Measurements from ENCODE around the gene FMO4. TPM values are rescaled to one million over a fixed set of nuclear protein-coding genes. Genes with fewer than 3 reads are reported as not detected.
A peak's percentile ranks its signal among the peaks of the same experiment; 100 is the strongest.
"Not testable (repeated sequence)": the region's sequence is repeated elsewhere in the genome, so short reads cannot be mapped to it uniquely, and the experiment has no call there.

Gene FMO4
- 10 to 100 TPM in 3 of 4 donors, 1 to 10 TPM in 1; 5.6 to 19.8 (median 14.8) TPM for polyA plus RNA-seq (ENCODE audit: insufficient read length in 4 of 4)

DNA sequence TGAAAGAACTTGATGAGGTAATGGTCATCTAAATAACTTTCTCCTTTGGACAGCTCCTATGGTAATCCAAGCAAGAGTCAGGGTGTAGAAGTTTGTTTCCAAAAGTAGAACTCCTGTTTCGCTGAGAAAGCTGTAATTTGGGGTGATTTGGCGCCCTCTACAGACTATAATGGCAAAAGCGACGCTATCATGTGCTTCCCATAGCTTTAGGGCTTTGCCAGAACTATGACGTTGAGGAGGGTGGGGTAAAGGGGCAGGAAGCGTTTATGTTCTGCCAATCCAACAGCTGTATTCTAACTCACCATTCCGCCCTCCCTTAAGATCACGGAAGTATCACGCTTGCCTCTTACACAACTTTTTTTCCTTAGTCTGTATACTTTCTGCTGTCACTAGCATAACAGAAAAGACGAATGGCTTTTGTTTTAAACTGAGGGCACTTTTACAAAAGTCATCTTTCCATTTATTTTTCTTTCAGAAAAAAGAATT is at the start of gene FMO4:
FMO4 (plus strand) TSS at position 349 of the 486 bp plus-strand sequence. CDS start 5,643 bp downstream, outside the sequence.
- DNase-seq (ENCODE audit: low read depth in 4 of 4, low spot score in 3 of 4) = peak; percentile 96 to 98 (median 97)

GRCh38 chr1:171265686-171266085 is 48.3 kb upstream of the FMO4 start:
- no peak for DNase-seq (ENCODE audit: low read depth in 4 of 4, low spot score in 3 of 4)

DNA sequence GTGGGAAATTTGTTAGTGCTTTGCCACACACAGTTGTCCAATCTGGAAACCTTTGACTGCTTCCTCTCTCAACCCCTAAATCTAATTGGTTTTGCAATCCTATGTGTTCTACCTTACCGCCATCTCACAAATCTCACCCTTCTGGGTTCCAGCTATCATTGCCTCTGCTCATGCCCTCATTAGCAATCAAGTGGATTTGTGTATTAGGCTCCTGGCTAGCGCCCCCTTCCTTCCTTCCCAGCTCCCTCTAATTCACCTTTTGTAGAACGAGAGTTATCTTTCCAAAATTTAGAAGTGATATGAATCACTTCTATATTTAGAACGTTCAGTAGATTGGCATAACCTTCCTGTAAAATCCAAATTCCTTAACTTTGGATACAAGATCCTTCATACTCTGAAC is 47.1 kb upstream of the FMO4 start:
- DNase-seq (ENCODE audit: low read depth in 4 of 4, low spot score in 3 of 4) = no peak

DNA sequence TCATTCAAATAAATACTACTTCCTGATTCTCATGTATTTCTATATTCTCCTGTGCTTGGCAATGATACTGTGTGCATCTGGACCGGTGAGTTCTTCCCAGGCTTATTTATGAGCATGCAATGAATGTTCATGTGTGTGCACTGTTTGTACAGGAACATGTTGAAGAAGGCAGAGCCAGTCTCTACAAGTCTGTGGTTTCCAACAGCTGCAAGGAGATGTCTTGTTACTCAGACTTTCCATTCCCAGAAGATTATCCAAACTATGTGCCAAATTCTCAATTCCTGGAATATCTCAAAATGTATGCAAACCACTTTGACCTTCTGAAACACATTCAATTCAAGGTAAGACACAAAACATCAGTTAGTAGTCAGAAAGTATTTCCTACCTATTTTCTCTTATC is 46.6 kb upstream of the FMO4 start:
- no peak for DNase-seq (ENCODE audit: low read depth in 4 of 4, low spot score in 3 of 4)

DNA sequence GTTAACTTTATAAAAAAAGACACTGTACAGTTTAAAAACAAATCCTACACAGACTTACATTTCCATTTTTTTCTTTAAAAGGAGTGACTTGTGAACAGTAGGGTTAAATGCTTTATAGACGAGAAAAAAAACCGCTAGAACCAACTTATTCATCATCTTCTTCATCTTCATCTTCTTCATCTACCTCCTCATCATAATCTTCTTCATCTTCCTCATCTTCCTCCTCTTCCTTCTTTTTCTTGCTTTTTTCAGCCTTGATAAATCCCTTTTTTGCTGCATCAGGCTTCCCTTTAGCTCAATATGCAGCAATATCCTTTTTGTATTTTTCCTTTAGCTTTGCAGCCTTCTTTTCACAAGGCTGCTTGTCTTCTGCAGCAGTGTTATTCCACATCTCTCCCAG is 43.2 kb upstream of the FMO4 start:
- DNase-seq (ENCODE audit: low read depth in 4 of 4, low spot score in 3 of 4) = no peak

- no peak for DNase-seq (ENCODE audit: low read depth in 4 of 4, low spot score in 3 of 4)
These were observed 36.4 kb upstream of the FMO4 start for GRCh38 chr1:171277534-171277933.

DNA sequence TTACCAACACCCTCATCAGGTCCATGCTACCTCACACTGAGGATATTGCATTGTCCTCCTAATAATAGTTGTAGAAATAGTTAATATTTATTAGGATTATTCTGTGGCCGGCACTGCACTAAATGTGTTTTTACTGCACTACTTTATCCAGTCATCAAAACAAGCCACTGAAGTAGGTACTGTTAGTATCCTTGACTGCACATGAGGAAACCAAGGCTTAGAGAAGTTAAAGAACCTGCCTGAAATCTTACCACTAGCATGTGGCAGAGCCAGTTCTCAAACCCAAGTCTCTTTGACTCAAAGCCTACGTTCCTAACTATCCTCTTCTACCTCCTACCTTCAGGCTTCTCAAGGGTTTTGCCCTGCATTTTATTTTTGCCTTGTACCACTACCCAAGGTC is 34.7 kb upstream of the FMO4 start:
- DNase-seq (ENCODE audit: low read depth in 4 of 4, low spot score in 3 of 4) = no peak

- DNase-seq (ENCODE audit: low read depth in 4 of 4, low spot score in 3 of 4) = no peak
These were observed 34.3 kb upstream of the FMO4 start for GRCh38 chr1:171279678-171280077.

- DNase-seq (ENCODE audit: low read depth in 4 of 4, low spot score in 3 of 4) = no peak
These were observed 33.4 kb upstream of the FMO4 start for GRCh38 chr1:171280599-171280998.

GRCh38 chr1:171286032-171286705 is 27.8 kb upstream of the FMO4 start:
- no peak for DNase-seq (ENCODE audit: low read depth in 4 of 4, low spot score in 3 of 4)

- no peak for DNase-seq (ENCODE audit: low read depth in 4 of 4, low spot score in 3 of 4)
These were observed 23.4 kb upstream of the FMO4 start for GRCh38 chr1:171290621-171291020.

DNA sequence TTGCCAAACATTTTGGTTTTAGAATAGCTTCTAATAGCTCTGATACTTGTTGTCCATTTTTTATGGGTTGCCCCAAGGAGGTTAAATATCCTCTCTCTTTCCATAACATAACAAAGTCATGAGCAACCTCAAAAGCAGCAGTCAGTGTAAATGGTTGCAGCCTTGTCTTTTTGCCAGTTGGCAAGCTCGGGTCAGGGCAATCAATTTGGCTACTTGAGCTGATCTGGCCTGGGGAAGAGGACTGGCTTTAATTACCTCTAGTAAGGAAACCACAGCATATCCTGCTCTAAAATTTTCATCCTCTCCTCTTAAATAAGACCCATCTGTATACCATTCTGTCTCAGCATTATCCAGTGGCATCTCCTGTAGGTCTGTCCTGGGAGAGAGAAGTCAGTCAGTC is 21.2 kb upstream of the FMO4 start:
- no peak for DNase-seq (ENCODE audit: low read depth in 4 of 4, low spot score in 3 of 4)

DNA sequence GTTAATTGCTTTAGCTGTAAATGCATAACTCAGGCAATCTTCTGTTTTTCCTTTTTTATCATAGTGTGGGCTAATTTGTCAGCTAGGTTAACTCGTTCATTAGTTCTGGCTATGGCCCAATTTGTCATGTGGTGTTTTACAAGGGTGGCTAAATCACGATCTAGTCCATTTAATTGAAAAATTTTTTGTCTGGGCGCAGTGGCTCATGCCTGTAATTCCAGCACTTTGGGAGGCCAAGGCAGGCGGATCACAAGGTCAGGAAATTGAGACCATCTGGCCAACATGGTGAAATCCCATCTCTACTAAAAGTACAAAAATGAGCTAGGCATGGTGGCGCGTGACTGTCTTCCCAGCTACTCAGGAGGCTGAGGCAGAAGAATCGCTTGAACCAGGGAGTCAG is 18.6 kb upstream of the FMO4 start:
- DNase-seq (ENCODE audit: low read depth in 4 of 4, low spot score in 3 of 4) = not testable (repeated sequence)

GRCh38 chr1:171295821-171296220 is 18.2 kb upstream of the FMO4 start:
- DNase-seq (ENCODE audit: low read depth in 4 of 4, low spot score in 3 of 4) = no peak

DNA sequence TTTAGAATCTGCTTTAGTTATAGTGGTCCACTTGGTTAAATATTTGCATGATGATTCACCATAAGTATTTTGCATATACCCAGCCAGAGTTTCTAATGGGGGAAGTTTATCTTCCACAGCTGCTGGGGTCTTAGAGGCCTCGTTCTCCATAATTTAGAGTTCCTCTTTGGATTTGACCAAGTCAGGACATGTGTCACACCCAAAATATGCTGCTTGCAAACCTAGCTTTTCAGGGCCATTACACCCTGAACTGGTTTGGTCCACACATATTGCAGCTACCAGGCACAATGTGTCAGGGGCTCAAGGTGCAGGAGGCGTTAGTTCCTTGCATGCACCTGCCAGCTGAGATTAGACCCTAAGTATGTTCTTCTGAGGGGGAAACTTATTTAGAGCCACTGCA is 17.1 kb upstream of the FMO4 start:
- no peak for DNase-seq (ENCODE audit: low read depth in 4 of 4, low spot score in 3 of 4)

DNA sequence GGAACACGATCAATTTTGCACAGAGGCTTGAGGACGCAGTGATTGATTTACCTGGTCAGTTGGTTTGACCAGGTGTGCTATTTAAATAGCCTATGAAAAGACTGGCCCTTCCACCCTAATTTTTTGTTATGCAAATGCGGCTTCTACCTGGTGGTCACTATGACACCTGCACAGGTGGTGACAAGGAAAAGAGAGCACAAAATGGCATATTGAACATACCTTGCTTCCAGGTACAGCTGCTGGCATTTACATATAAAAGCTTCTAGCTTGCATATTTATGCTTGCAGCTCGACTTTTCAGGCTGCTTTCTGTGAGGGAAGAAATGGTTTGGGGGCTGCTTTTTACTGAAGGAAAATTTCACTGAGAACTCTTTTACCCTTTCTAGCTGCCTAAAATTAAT is 15.3 kb upstream of the FMO4 start:
- DNase-seq (ENCODE audit: low read depth in 4 of 4, low spot score in 3 of 4) = no peak

DNA sequence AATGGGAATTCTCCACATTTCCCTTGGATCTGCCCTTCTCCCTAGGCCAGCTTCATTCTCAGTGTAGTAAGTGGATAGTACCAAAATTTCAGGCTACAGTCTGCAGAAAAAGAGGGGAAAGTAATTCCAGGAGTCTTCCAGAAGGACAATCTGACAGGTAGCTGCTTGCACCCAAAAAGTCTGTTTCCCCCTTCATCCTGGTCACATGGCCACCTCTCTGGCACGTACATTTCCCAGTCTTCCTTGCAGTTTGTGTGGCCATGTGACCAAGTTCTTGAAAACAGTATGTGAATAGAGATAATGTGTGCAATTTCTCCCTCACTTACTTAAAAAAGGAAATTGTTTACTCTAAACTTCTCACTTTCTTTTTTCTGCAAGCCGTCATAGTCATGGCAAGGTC is 14.6 kb upstream of the FMO4 start:
- no peak for DNase-seq (ENCODE audit: low read depth in 4 of 4, low spot score in 3 of 4)

GRCh38 chr1:171300401-171300800 is 13.6 kb upstream of the FMO4 start:
- DNase-seq (ENCODE audit: low read depth in 4 of 4, low spot score in 3 of 4) = no peak

DNA sequence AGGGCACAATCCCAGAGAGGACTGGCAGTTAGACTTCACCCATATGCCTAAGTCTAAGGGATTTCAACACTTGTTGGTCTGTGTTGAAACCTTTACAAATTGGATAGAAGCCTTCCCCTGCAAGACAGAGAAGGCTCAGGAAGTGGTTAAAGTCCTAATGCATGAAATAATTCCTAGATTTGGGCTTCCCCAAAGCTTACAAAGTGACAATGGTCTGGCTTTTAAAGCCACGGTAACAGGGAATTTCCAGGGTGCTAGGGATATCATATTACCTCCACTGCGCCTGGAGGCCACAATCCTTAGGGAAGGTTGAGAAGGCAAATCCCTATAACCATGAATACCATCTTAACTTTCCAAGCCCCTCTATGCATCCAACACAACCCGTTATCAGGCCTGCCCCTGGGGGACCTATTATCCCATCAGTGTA is 3.3 kb upstream of the FMO4 start:
- DNase-seq (ENCODE audit: low read depth in 4 of 4, low spot score in 3 of 4) = no peak

- DNase-seq (ENCODE audit: low read depth in 4 of 4, low spot score in 3 of 4) = no peak
These were observed 2.0 kb upstream of the FMO4 start for GRCh38 chr1:171311771-171312558.

GRCh38 chr1:171313319-171313834 is 606 bp upstream of the FMO4 start:
- DNase-seq (ENCODE audit: low read depth in 4 of 4, low spot score in 3 of 4) = peak in 1 of 4 donors; percentile 8

DNA sequence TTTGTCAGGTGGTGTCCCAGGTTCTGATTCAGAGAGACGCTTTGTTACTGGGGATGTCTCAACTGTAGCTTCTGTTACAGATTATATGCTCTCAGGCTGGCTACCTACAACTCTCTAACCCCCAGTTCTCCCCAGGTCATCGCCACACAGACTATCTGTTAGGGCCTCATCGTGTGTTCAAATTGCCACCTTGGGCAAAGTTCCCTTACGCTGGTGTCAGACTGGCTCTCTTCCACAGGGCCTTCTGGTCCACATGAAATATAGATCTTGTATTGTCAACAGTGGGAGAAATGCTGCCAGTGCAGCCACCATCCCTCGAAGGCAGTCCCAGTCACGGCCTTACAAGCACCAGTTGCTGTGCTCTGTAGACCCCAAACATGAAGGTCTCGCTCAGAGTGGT is 15.3 kb downstream of the FMO4 start:
- DNase-seq (ENCODE audit: low read depth in 4 of 4, low spot score in 3 of 4) = no peak
